ENCODE results near the gene ATXN1.

GRCh38 chr6:16278048-16278724 lies 483.1 kb downstream of the ATXN1 start:
- TF ChIP-seq EZH2 (IDR thresholded peaks at IDR 0.05; ENCODE audit: borderline replicate concordance, insufficient read depth, low read length, poor library complexity, severe bottlenecking) (no peak), CTCF (IDR thresholded peaks at IDR 0.05; ENCODE audit: poor library complexity, severe bottlenecking) (no peak)

Data from neural cell (in vitro differentiated cells).